OCI-LY3 (cell line): ENCODE measurements around the gene CHID1.

Experiments used
- EZH2phosphoT487 ChIP-seq: fragments of 200-600 bp; shearing (Covaris generic); IDR thresholded peaks from 2 replicates; pipeline ENCODE4 v1.6.1; 2018; ENCODE audit warnings: antibody characterized with exemption, mixed run types, low read depth
- TF ChIP-seq, protein P1 (sequence below): fragments of 200-600, 300-600 bp; sonication (generic); IDR thresholded peaks from 2 replicates; pipeline ENCODE4 v1.5.1; 2014; ENCODE audit warnings: antibody characterized with exemption, low read length, low read depth

- TF ChIP-seq, protein P1, sequence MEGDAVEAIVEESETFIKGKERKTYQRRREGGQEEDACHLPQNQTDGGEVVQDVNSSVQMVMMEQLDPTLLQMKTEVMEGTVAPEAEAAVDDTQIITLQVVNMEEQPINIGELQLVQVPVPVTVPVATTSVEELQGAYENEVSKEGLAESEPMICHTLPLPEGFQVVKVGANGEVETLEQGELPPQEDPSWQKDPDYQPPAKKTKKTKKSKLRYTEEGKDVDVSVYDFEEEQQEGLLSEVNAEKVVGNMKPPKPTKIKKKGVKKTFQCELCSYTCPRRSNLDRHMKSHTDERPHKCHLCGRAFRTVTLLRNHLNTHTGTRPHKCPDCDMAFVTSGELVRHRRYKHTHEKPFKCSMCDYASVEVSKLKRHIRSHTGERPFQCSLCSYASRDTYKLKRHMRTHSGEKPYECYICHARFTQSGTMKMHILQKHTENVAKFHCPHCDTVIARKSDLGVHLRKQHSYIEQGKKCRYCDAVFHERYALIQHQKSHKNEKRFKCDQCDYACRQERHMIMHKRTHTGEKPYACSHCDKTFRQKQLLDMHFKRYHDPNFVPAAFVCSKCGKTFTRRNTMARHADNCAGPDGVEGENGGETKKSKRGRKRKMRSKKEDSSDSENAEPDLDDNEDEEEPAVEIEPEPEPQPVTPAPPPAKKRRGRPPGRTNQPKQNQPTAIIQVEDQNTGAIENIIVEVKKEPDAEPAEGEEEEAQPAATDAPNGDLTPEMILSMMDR: no peak
- no peak for TF ChIP-seq EZH2phosphoT487
Observed at GRCh38 chr11:959608-960007, 49.0 kb upstream of the CHID1 start.
